Body of pancreas (tissue), 4 donors: Measurements from ENCODE around the gene VEZT. TPM values are rescaled to one million over a fixed set of nuclear protein-coding genes. Genes with fewer than 3 reads are reported as not detected.

Experiments
- ATAC-seq: fragments of 150-250 bp; one replicate; pipeline ENCODE4 v1.9.1; 2016
- DNase-seq, 4 donors: peaks; one replicate each; pipeline ENCODE4 v3.0.0-alpha.2; 2019
- H3K27ac ChIP-seq, 4 donors: fragments of 200-600 bp; sonication (generic); 1 replicate in 3 of 4; 2 replicates in 1 of 4; pipeline versions ENCODE4 v1.5.1 to v1.6.1; 2016 to 2019; ENCODE audit warnings: mild to moderate bottlenecking in 1 of 4, mixed read lengths in 1 of 4, moderate library complexity in 1 of 4
- H3K27me3 ChIP-seq, 2 donors: fragments of 200-600 bp; sonication (generic); one replicate each; pipeline ENCODE4 v1.6.0; 2016; ENCODE audit warnings: mild to moderate bottlenecking in 1 of 2
- H3K36me3 ChIP-seq, 2 donors: fragments of 200-600 bp; sonication (generic); replicated peaks in 1 of 2; 2 replicates each; pipeline ENCODE4 v1.5.1; 2016; ENCODE audit warnings: low read depth in 2 of 2; ENCODE audit not compliant: insufficient read depth in 1 of 2
- H3K4me1 ChIP-seq: fragments of 200-600 bp; sonication (generic); one replicate; pipeline ENCODE4 v1.6.0; 2016
- H3K4me3 ChIP-seq, 2 donors: fragments of 200-600 bp; sonication (generic); 1 replicate in 1 of 2; 2 replicates in 1 of 2; pipeline ENCODE4 v1.5.1; 2016 to 2019
- H3K9me3 ChIP-seq, 3 donors: fragments of 200-600 bp; sonication (generic); 1 replicate in 2 of 3; 2 replicates in 1 of 3; pipeline ENCODE4 v1.5.1; 2016
- POLR2A ChIP-seq, 3 donors: fragments of 450-650 bp; IDR thresholded peaks; one replicate each; pipeline ENCODE4 v1.6.1; 2016; ENCODE audit warnings: antibody characterized with exemption in 3 of 3, mild to moderate bottlenecking in 2 of 3
- WGBS, 2 donors: methylation state at CpG; one replicate each; pipeline ENCODE4 v1.1.5; 2017; 5-methylcytosine and 5-hydroxymethylcytosine counted together
- intact Hi-C: fragments of 100-400 bp; cut with DNase I; formaldehyde crosslinking; loops from one replicate; pipeline ENCODE4 v1.15.1; 2023
- total RNA-seq, 2 donors: library from RNA; depleted of rRNA; stranded (reverse); fragments of >200 nt; gene quantifications; one replicate each; pipeline ENCODE4 v1.1.0, GENCODE V29; 2016
- TF ChIP-seq, protein P1 (sequence below), 7 experiments: fragments of 450-650 bp in 4 of 7; fragments of 200-600 bp in 3 of 7; sonication (generic) in 3 of 7; IDR thresholded peaks; one replicate each; pipeline ENCODE4 v1.5.1; 2016 to 2019; ENCODE audit warnings: antibody characterized with exemption in 7 of 7

Gene VEZT
- total RNA-seq, 2 donors from 2014 or later = 50.8 to 56.4 TPM

DNA sequence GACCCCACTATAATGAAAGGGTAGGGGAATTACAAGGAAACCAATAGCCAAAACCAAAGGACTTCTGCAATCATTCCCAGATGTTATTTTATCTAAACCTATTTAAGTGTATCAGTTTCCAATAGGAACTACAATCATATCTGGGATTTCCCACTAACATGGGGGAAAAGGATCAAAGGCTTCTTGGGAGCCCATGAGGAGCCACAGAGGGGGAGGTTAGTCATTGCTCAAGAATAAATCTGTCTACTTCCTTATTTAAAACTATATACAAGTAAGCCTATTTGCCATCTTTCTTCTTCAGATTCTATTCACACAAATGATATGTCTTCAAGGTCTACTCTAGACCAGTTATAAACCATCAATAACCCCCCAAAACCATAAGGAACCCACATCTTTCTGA, 33.5 kb upstream of the VEZT start:
- ATAC-seq = no peak
- no peak overlapping the region for H3K4me3 ChIP-seq
- no peaks in the 10 kb centered on the region for H3K36me3 ChIP-seq
- H3K9me3 ChIP-seq = no peaks in the 10 kb centered on the region
- H3K27ac ChIP-seq = no peak overlapping the region
- H3K4me1 ChIP-seq = no peaks in the 10 kb centered on the region
- DNase-seq = no peak
- H3K27me3 ChIP-seq = no peaks in the 10 kb centered on the region
- no peak for TF ChIP-seq POLR2A (IDR thresholded peaks at IDR 0.05)
- TF ChIP-seq, protein P1, sequence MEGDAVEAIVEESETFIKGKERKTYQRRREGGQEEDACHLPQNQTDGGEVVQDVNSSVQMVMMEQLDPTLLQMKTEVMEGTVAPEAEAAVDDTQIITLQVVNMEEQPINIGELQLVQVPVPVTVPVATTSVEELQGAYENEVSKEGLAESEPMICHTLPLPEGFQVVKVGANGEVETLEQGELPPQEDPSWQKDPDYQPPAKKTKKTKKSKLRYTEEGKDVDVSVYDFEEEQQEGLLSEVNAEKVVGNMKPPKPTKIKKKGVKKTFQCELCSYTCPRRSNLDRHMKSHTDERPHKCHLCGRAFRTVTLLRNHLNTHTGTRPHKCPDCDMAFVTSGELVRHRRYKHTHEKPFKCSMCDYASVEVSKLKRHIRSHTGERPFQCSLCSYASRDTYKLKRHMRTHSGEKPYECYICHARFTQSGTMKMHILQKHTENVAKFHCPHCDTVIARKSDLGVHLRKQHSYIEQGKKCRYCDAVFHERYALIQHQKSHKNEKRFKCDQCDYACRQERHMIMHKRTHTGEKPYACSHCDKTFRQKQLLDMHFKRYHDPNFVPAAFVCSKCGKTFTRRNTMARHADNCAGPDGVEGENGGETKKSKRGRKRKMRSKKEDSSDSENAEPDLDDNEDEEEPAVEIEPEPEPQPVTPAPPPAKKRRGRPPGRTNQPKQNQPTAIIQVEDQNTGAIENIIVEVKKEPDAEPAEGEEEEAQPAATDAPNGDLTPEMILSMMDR (IDR thresholded peaks at IDR 0.05) = no peak
- intact Hi-C loops = no loop called here

DNA sequence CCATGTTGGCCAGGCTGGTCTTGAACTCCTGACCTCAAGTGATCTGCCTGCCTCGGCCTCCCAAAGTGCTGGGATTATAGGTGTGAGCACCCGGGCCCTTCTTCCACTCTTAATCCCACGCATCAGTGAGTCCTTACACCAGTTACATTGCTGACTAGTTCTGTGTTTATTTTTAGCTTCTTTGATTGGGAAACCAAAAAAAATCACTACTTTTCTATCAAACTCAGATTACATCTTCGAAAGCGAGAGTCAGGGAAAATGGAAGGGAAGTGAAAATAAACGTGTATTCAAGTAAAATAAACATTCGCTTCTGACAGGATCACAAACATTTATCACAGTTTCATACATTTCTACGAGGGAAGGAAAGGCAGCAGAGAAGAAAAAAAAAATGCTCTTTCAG, 32.5 kb upstream of the VEZT start:
- TF ChIP-seq, protein P1 (IDR thresholded peaks at IDR 0.05) = no peak
- no peak for TF ChIP-seq POLR2A (IDR thresholded peaks at IDR 0.05)
- no peak for DNase-seq
- Histone ChIP-seq H3K27me3 (no peaks in the 10 kb centered on the region), H3K4me1 (no peaks in the 10 kb centered on the region), H3K9me3 (no peaks in the 10 kb centered on the region), H3K4me3 (no peak overlapping the region), H3K36me3 (no peaks in the 10 kb centered on the region), H3K27ac (no peak overlapping the region)
- no peak for ATAC-seq
- intact Hi-C loops = no loop called here
- WGBS, 2 donors = 76 to 89% methylated on average over 8 of the region's 8 CpGs

DNA sequence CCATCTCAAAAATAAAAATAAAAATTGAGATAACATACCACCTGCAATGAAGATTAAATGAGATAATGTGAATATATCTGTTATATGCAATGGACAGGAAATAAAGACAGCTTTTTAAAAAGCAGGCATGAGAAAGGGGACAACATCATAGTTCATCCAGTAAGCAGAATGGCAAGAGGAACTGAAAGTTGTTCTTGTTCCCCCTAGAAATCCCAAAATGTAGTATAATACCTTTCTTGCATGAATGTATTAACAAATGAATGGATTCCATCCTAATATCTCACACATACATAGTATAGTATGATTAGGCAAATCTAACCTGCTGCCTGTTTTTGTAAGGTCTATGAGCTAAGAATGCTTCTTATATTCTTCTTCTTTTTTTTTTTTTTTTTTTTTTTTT, 31.8 kb upstream of the VEZT start:
- ATAC-seq (no peak), DNase-seq (no peak)
- no peak overlapping the region for H3K27ac ChIP-seq
- intact Hi-C loops = no loop called here
- no peak overlapping the region for H3K4me3 ChIP-seq
- no peak for TF ChIP-seq POLR2A (IDR thresholded peaks at IDR 0.05)
- TF ChIP-seq, protein P1 (IDR thresholded peaks at IDR 0.05) = no peak
- no peaks in the 10 kb centered on the region for H3K9me3 ChIP-seq
- no peaks in the 10 kb centered on the region for H3K36me3 ChIP-seq
- H3K4me1 ChIP-seq = no peaks in the 10 kb centered on the region
- no peaks in the 10 kb centered on the region for H3K27me3 ChIP-seq

DNA sequence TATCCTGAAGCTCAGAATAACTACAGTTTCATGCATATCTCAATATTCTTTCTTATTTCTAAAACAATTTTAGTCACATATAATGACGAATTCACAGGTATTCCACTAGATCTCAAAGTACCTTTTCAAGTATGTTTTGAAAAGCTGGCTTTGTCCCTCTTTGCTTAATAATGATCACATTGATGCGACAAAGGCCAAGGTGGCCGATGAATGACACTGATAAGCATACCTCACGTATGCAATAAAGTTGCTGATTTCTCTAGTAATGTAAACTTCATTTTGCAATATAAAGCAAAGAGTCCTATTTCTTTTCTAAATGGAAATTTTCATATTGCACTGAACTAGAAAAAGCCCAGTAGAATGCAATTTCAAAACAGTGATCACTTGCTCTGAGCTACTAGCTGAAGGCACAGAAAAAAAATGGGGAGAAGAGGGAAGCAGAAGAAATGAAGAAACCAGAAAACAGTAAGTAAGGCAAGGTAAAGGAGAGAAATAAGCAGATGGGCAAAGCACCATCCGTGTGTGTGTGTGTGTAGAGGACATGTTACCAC, 29.7 kb upstream of the VEZT start:
- ATAC-seq = no peak
- H3K27ac ChIP-seq = no peak overlapping the region
- TF ChIP-seq POLR2A (IDR thresholded peaks at IDR 0.05) = no peak
- TF ChIP-seq, protein P1 (IDR thresholded peaks at IDR 0.05) = no peak
- intact Hi-C loops = no loop called here
- no peaks in the 10 kb centered on the region for H3K27me3 ChIP-seq
- WGBS, 2 donors = 63 to 74% methylated on average over 5 of the region's 5 CpGs
- H3K4me3 ChIP-seq = no peak overlapping the region
- no peaks in the 10 kb centered on the region for H3K4me1 ChIP-seq
- DNase-seq = no peak
- H3K9me3 ChIP-seq = no peaks in the 10 kb centered on the region
- H3K36me3 ChIP-seq = no peaks in the 10 kb centered on the region

DNA sequence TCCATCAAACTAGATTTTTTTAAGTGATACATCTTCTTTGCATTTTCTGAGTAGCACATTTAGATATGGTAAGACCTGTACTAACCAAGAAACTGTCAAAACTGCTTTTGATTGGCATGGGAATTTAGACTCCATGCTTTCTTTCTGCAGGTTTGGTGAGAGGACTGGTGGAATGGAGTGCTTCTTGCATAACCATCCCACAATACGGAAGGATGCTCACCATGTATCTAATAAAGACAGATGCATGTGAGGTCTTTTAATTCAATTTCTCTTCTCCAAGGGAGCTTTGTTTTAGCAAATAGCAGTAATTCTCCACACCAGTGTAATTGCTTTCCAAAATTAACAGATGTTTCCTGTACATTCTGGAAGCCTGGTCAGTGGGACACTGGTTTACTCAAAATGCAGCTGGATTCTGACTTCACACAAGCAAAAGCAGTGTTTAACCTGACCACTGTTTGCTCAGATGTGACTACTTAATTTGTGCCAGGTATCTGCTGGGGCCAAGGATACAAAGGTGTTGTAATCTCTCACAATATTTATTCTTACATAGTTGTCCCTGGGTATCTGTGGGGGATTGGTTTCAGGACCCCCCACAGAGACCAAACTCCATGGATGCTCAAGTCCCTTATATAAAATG, 26.4 kb upstream of the VEZT start:
- DNase-seq (no peak), ATAC-seq (no peak)
- TF ChIP-seq POLR2A (IDR thresholded peaks at IDR 0.05) = no peak
- TF ChIP-seq, protein P1 (IDR thresholded peaks at IDR 0.05) = no peak
- intact Hi-C loops = no loop called here
- no peaks in the 10 kb centered on the region for H3K36me3 ChIP-seq
- no peak overlapping the region for H3K4me3 ChIP-seq
- H3K9me3 ChIP-seq = no peaks in the 10 kb centered on the region
- H3K27me3 ChIP-seq = no peaks in the 10 kb centered on the region
- H3K4me1 ChIP-seq = no peaks in the 10 kb centered on the region
- WGBS, 2 donors = 90 to 100% methylated on average over 1 of the region's 1 CpG
- H3K27ac ChIP-seq = no peak overlapping the region
